Stimulated activated naive B cell treated with anti-CD40 and anti-IgM and Interleukin-4, amounts not matched to agents 10 μg/mL and 1 μg/mL and 100 μg/mL, for 72 hours (primary cell): ENCODE measurements around the gene SLC1A2.

Experiments
- ATAC-seq, 2 donors: fragments of 150-1000 bp; cut with Tn5 transposase; replicated peaks; 2 replicates each; pipeline ENCODE4 v1.10.0; 2021; ENCODE audit warnings: moderate library complexity in 1 of 2
- DNase-seq: peaks from one replicate; pipeline ENCODE4 v3.0.0; 2021
- H3K27ac Mint-ChIP-seq: one replicate; pipeline ENCODE4 v1.8.0; 2022; ENCODE audit warnings: mild to moderate bottlenecking, mixed read lengths
- H3K27me3 Mint-ChIP-seq, 2 donors: one replicate each; pipeline ENCODE4 v1.8.0; 2022; ENCODE audit warnings: mixed read lengths in 2 of 2
- H3K36me3 Mint-ChIP-seq, 2 donors: one replicate each; pipeline ENCODE4 v1.8.0; 2022; ENCODE audit warnings: mixed read lengths in 2 of 2, mild to moderate bottlenecking in 1 of 2
- H3K4me1 Mint-ChIP-seq, 2 donors: one replicate each; pipeline ENCODE4 v1.8.0; 2022; ENCODE audit warnings: mixed read lengths in 2 of 2, mild to moderate bottlenecking in 1 of 2
- H3K4me3 Mint-ChIP-seq, 2 donors: one replicate each; pipeline ENCODE4 v1.8.0; 2022; ENCODE audit warnings: mild to moderate bottlenecking in 2 of 2, mixed read lengths in 2 of 2, moderate library complexity in 1 of 2
- H3K9me3 Mint-ChIP-seq, 2 donors: one replicate each; pipeline ENCODE4 v1.8.0; 2022; ENCODE audit warnings: mixed read lengths in 2 of 2, mild to moderate bottlenecking in 1 of 2

SLC1A2 gene

DNA sequence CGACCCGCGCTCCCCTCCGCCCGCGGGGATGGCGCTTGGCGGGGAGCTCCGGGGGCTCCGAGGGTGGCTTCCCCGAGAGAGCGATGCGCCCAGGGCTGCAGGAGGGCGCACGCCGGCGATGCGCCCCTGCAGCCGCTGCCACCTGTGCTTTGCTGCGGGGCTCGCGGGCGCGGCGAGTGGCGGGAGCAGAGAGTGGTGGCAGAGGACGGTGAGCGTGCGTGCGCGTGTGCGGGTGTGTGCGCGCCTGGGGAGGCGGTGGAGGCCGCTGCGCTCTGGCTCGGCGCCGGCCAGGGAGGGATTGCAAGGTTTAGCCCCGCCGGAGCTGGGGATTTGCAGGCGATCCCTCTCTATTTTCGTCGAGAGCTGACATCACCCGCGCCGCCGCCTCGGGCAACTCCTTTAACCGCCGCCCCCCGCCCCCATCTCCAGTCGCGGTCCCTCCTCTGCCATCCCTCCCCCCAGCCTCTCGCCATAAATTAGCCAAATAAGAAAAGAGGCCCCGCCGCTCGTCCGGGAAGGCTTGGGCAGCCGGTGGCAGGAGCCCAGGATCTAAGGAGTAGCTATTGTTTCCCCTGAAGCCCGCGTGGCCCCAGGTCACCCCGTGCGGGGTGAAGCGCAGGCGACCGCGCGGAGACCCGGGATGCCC is at the start of gene SLC1A2:
Gene SLC1A2 (minus strand): TSS at position 375 of the 646 bp plus-strand sequence. CDS start 592 bp downstream, outside the sequence.
- Mint-ChIP-seq H3K9me3 (no peaks in the 10 kb centered on the region), H3K36me3 (no peaks in the 10 kb centered on the region), H3K27ac (peak within 1 kb of the TSS; percentile 37), H3K4me3 (peak within 1 kb of the TSS; percentile 73 to 82), H3K4me1 (peaks cover 11 to 22% of the 10 kb centered on the region in 2 donors), H3K27me3 (peaks cover 61 to 87% of the 10 kb centered on the region in 2 donors)
- DNase-seq (no peak), ATAC-seq (peak; percentile 31 to 38)

DNA sequence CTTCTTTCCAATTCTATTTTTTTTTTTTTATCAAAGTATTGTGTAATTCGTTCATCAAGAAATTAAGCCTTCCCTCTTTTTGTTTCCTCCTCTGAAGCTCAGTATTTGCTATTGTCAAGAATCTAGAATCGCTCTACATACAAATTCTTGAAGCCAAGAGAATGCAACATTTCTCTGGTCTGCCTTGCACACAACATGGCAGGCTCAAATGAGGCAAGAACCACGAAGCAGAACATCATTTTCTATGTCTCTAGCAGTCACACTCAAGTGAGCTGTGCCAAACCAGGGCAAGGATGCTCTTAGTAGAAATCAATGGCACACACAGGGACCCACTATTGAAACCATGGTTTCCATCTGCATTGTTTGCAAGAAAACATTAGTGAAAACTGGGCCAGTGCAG is 46.7 kb upstream of the SLC1A2 start:
- H3K27ac Mint-ChIP-seq: no peak overlapping the region
- H3K27me3 Mint-ChIP-seq: peaks cover 22 to 50% of the 10 kb centered on the region in 2 donors
- H3K9me3 Mint-ChIP-seq: no peaks in the 10 kb centered on the region
- DNase-seq (no peak), ATAC-seq (no peak)
- H3K4me3 Mint-ChIP-seq: no peak overlapping the region
- H3K4me1 Mint-ChIP-seq: no peaks in the 10 kb centered on the region
- H3K36me3 Mint-ChIP-seq: no peaks in the 10 kb centered on the region

DNA sequence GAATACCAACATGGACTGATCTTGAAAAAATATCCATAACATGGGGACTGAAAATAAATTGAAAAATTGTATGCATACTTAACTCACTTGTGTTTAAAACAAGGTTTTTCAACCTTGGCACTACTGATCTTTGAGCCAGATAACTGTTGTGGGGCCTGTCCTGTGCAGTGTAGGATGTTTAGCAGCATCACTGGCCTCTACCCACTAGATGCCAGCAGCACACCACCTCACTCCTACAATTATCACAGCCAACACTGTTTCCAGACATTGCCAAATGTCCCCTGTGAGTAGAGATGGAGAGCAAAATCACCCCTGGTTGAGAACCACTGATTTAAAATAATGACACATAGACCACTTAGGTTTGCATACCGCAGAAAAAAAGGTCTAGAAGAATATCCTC is 45.0 kb upstream of the SLC1A2 start:
- no peaks in the 10 kb centered on the region for H3K4me1 Mint-ChIP-seq
- ATAC-seq (no peak), DNase-seq (no peak)
- peaks cover 15 to 42% of the 10 kb centered on the region in 2 donors for H3K27me3 Mint-ChIP-seq
- H3K4me3 Mint-ChIP-seq: no peak overlapping the region
- no peak overlapping the region for H3K27ac Mint-ChIP-seq
- no peaks in the 10 kb centered on the region for H3K36me3 Mint-ChIP-seq
- H3K9me3 Mint-ChIP-seq: no peaks in the 10 kb centered on the region

DNA sequence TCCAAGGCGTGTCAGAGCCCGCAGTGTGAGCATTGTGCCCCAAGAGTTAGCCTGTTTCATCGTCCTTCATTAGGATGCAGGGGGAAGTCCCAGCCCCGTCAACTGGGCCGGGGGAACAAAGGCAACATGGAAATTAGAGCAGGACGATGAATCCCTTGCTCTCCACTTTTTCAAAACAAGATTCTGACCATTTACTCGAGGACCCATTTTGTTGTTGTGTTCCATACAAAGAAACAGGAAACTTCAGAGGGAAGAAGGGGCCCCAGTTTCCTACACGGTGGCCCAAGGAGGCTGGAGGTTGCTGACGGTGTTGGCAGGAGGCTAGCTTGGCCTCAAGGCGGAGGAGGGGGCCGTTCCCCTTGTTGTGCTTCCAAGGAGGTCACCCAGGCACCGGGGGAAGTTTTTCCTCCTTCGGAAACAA is 44.0 kb upstream of the SLC1A2 start:
- ATAC-seq: no peak
- H3K27ac Mint-ChIP-seq: no peak overlapping the region

DNA sequence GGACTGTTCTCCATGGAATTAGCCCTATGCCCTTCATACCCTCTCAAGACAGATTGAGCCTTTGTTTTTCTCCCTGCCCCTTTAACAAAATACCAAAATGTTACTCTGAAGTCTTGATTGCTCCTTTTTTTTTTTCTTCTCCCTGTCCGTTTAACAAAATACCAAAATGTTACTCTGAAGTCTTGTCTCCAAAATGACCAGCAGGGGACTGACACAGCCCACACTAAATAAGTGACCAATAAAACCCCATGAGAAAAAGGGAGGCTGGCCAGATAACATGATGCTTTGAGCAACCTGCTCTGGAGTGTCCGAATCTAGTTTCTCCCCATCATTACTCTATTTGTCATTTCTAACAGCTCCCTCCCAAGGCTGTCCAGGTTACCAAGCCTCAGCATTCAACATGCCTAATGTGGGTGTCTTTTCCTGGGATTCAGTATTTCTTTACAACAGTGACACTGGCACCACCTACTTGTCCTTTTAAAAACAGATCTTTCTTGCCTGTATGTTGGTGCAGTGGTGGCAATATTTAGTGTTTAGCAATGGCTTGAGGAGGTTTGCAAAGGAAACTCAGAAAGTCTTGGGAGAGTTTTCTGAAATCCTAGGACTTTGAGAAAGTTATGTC is 42.7 kb upstream of the SLC1A2 start:
- ATAC-seq (no peak), DNase-seq (no peak)
- H3K9me3 Mint-ChIP-seq: no peaks in the 10 kb centered on the region
- no peak overlapping the region for H3K27ac Mint-ChIP-seq
- no peaks in the 10 kb centered on the region for H3K4me1 Mint-ChIP-seq
- H3K4me3 Mint-ChIP-seq: no peak overlapping the region
- peaks cover 7 to 30% of the 10 kb centered on the region in 2 donors for H3K27me3 Mint-ChIP-seq
- H3K36me3 Mint-ChIP-seq: no peaks in the 10 kb centered on the region

More for the DNA sequence above, 44.0 kb upstream of the SLC1A2 start:
- Mint-ChIP-seq H3K4me3 (no peak overlapping the region), H3K9me3 (no peaks in the 10 kb centered on the region), H3K27me3 (peaks cover 10 to 40% of the 10 kb centered on the region in 2 donors), H3K36me3 (no peaks in the 10 kb centered on the region), H3K4me1 (no peaks in the 10 kb centered on the region)
- DNase-seq: no peak

DNA sequence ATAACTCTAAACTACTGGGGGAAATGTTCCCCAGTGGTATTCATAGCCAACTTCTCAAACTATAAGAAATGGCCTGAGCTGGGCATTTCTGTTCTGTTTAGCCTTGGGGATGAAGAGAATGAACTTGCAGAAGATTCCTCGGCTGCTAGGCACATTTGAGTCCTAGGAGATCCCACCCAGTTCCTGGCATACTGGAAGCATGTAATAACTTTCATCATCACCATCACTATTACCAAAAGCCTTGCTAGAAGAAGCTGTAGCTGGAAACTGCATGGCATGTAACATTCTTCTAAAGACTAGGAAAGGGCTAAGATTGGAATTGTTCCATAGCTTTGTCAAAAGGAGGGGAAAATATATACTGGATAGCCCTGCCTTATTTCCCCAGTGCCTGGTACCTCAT is 40.1 kb upstream of the SLC1A2 start:
- H3K36me3 Mint-ChIP-seq: no peaks in the 10 kb centered on the region
- H3K27ac Mint-ChIP-seq: no peak overlapping the region
- H3K4me3 Mint-ChIP-seq: no peak overlapping the region
- DNase-seq (no peak), ATAC-seq (no peak)
- H3K4me1 Mint-ChIP-seq: no peaks in the 10 kb centered on the region
- H3K9me3 Mint-ChIP-seq: no peaks in the 10 kb centered on the region
- peaks cover 9 to 20% of the 10 kb centered on the region in 2 donors for H3K27me3 Mint-ChIP-seq

DNA sequence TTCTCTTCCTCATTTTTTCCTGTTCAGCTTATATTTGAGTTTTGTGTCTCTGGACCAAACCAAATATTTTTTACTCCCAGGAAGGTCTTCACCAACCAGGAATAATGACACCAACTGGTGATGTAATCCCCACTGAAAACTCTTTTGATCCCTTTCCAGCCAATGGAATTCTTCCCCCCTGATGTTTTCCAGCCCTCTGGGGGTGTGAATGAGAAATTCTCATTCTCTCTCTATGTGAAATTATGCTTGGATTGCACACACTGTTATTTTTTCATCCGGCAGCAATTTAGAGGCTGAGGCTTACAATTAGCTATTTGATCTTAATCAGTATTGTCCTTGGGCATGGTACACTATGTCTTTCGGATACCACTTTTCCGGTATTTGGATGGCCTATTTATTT is 39.5 kb upstream of the SLC1A2 start:
- H3K4me3 Mint-ChIP-seq: no peak overlapping the region
- ATAC-seq (no peak), DNase-seq (no peak)
- H3K27ac Mint-ChIP-seq: no peak overlapping the region
- peaks cover 9 to 18% of the 10 kb centered on the region in 2 donors for H3K27me3 Mint-ChIP-seq
- no peaks in the 10 kb centered on the region for H3K4me1 Mint-ChIP-seq
- no peaks in the 10 kb centered on the region for H3K36me3 Mint-ChIP-seq
- H3K9me3 Mint-ChIP-seq: no peaks in the 10 kb centered on the region

DNA sequence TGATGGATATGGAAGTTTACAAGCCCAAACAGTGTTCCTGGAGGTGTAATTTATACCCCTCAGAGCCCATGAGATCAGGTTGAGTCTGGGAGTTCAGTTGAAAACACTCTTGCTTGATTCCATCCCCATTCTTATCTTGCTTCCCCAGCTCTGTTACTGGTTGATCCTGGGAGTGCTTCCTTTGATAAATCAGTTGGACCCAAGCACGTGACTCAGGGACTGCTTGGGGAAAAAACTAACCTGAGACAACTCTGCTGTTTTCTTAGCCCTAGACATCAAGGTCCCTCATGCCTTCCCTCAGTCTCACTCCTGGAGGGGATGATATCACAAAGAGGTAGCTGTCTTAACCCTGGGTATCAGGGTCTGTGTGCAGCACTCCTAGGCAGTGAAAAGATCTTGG is 35.0 kb upstream of the SLC1A2 start:
- Mint-ChIP-seq H3K27ac (no peak overlapping the region), H3K4me1 (no peaks in the 10 kb centered on the region), H3K9me3 (no peaks in the 10 kb centered on the region), H3K27me3 (peaks cover 5% of the 10 kb centered on the region in 2 donors), H3K36me3 (no peaks in the 10 kb centered on the region), H3K4me3 (no peak overlapping the region)
- ATAC-seq (no peak), DNase-seq (no peak)

- no peaks in the 10 kb centered on the region for H3K9me3 Mint-ChIP-seq
- peaks cover 39 to 46% of the 10 kb centered on the region in 2 donors for H3K27me3 Mint-ChIP-seq
- no peak overlapping the region for H3K4me3 Mint-ChIP-seq
- H3K36me3 Mint-ChIP-seq: no peaks in the 10 kb centered on the region
- ATAC-seq (no peak), DNase-seq (no peak)
- no peak overlapping the region for H3K27ac Mint-ChIP-seq
- no peaks in the 10 kb centered on the region for H3K4me1 Mint-ChIP-seq
Observed at GRCh38 chr11:35436581-35437250, 17.4 kb upstream of the SLC1A2 start.

DNA sequence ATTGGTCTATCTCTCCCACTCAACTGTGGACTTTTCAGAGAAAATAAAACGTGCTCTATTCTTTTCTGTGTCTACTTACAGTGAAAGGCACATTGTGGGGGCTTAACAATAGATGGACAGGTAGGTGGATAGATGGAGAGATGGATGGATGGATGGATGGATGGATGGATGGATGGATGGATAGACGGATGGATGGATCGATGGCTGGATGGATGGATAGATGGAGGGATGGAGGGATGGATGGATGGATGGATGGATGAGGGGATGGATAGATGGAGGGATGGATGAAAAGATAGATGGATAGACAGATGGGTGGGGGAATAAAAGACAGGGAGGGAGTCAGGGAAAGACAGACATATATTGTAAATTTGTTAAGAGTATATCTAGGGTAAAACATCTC is 14.2 kb upstream of the SLC1A2 start:
- Mint-ChIP-seq H3K4me1 (no peaks in the 10 kb centered on the region), H3K27me3 (peaks cover 36 to 37% of the 10 kb centered on the region in 2 donors), H3K27ac (no peak overlapping the region), H3K4me3 (no peak overlapping the region), H3K36me3 (no peaks in the 10 kb centered on the region), H3K9me3 (no peaks in the 10 kb centered on the region)
- no peak for ATAC-seq
- DNase-seq: no peak

DNA sequence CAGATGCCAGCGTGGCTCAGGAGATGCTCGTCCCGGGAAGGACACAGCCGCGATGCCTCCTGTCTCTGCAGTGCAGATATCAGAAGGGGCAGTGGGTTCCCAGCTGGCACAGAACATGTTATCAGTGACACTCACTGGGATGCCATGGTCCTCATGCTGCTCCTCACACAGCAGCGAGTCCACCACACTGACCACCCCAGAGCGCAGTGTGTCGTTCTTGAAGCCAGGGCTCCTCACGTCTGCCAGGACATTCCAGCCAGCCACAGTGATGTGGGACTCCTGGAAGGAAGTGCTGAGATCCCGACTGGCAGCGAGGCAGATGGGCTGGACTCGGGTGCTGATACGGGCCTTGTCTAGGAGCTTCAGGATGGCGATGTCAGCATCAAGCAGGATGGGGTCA is 13.1 kb upstream of the SLC1A2 start:
- H3K27ac Mint-ChIP-seq: no peak overlapping the region
- H3K4me3 Mint-ChIP-seq: no peak overlapping the region
- ATAC-seq (no peak), DNase-seq (no peak)
- H3K9me3 Mint-ChIP-seq: no peaks in the 10 kb centered on the region
- no peaks in the 10 kb centered on the region for H3K4me1 Mint-ChIP-seq
- H3K27me3 Mint-ChIP-seq: peaks cover 38 to 41% of the 10 kb centered on the region in 2 donors
- no peaks in the 10 kb centered on the region for H3K36me3 Mint-ChIP-seq

DNA sequence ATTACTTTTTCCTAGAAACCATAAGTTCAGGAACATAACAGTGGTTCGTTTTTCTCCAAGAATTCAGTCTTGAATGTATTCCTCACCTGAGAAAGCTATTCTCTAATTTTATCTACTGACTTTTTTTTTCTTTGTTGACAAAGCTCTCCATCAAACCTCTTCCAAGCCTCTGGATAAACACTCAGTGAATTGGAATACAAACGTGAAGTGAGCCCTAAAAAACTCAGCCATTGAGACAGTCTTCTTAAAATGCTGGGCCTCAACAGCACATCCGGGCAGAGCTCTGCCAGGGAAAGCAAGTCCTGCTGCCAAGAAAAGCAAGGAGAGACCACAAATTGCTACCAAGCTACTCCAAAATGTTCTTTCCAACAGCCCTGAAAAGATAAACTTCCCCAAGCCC is 7.7 kb upstream of the SLC1A2 start:
- no peak for ATAC-seq
- H3K27ac Mint-ChIP-seq: no peak overlapping the region

GRCh38 chr11:35426351-35426750 is 7.0 kb upstream of the SLC1A2 start:
- Mint-ChIP-seq H3K4me3 (no peak overlapping the region), H3K36me3 (no peaks in the 10 kb centered on the region), H3K4me1 (no peaks in the 10 kb centered on the region), H3K9me3 (no peaks in the 10 kb centered on the region), H3K27ac (no peak overlapping the region), H3K27me3 (peaks cover 59 to 65% of the 10 kb centered on the region in 2 donors)
- DNase-seq: no peak
- no peak for ATAC-seq

More for the DNA sequence above, 7.7 kb upstream of the SLC1A2 start:
- Mint-ChIP-seq H3K27me3 (peaks cover 52 to 58% of the 10 kb centered on the region in 2 donors), H3K9me3 (no peaks in the 10 kb centered on the region), H3K4me1 (no peaks in the 10 kb centered on the region), H3K4me3 (no peak overlapping the region), H3K36me3 (no peaks in the 10 kb centered on the region)
- DNase-seq: no peak

GRCh38 chr11:35425603-35426212 is 6.3 kb upstream of the SLC1A2 start:
- H3K9me3 Mint-ChIP-seq: no peaks in the 10 kb centered on the region
- DNase-seq: no peak
- no peak for ATAC-seq
- no peak overlapping the region for H3K4me3 Mint-ChIP-seq
- no peak overlapping the region for H3K27ac Mint-ChIP-seq
- no peaks in the 10 kb centered on the region for H3K36me3 Mint-ChIP-seq
- H3K4me1 Mint-ChIP-seq: peaks cover under 1 to 1% of the 10 kb centered on the region in 2 donors
- H3K27me3 Mint-ChIP-seq: peaks cover 65 to 66% of the 10 kb centered on the region in 2 donors
